Mesendoderm (in vitro differentiated cells): ENCODE data around the gene SALL3.
A peak's percentile ranks its signal among the peaks of the same experiment; 100 is the strongest.

Experiments
- DNase-seq: peaks from one replicate; pipeline ENCODE4 v3.0.0; 2013
- H2AK5ac ChIP-seq: 2 replicates; pipeline ENCODE4 v1.6.1; 2013; ENCODE audit warnings: low read length, inconsistent platforms
- H2BK120ac ChIP-seq: 2 replicates; pipeline ENCODE4 v1.6.1; 2013; ENCODE audit warnings: low read depth, mild to moderate bottlenecking, low read length, moderate library complexity, mixed read lengths
- H2BK15ac ChIP-seq: replicated peaks from 2 replicates; pipeline ENCODE4 v1.6.1; 2013; ENCODE audit warnings: low read depth, mild to moderate bottlenecking, moderate library complexity
- H2BK5ac ChIP-seq: 2 replicates; pipeline ENCODE4 v1.6.1; 2013; ENCODE audit warnings: low read length, inconsistent platforms
- H3K18ac ChIP-seq: 2 replicates; pipeline ENCODE4 v1.6.1; 2013; ENCODE audit warnings: mild to moderate bottlenecking, low read length, mixed read lengths
- H3K23ac ChIP-seq: one replicate; pipeline ENCODE4 v1.6.1; 2013; ENCODE audit warnings: low read length
- H3K27ac ChIP-seq: 2 replicates; pipeline ENCODE4 v1.5.1; 2013; ENCODE audit warnings: low read depth, mild to moderate bottlenecking, inconsistent platforms, low read length, moderate library complexity
- H3K27me3 ChIP-seq: 2 replicates; pipeline ENCODE4 v1.6.1; 2013; ENCODE audit warnings: low read length, control low read depth, mild to moderate bottlenecking, inconsistent platforms; ENCODE audit not compliant: insufficient read depth, poor library complexity
- H3K36me3 ChIP-seq: 2 replicates; pipeline ENCODE4 v1.6.1; 2013; ENCODE audit warnings: low read length, inconsistent platforms; ENCODE audit not compliant: control insufficient read depth, insufficient read depth
- H3K4ac ChIP-seq: one replicate; pipeline ENCODE4 v1.6.1; 2013; ENCODE audit warnings: low read depth, mild to moderate bottlenecking, low read length, moderate library complexity
- H3K4me1 ChIP-seq: 2 replicates; pipeline ENCODE4 v1.6.1; 2013; ENCODE audit warnings: low read depth, low read length, inconsistent platforms; ENCODE audit not compliant: control insufficient read depth
- H3K4me2 ChIP-seq: 2 replicates; pipeline ENCODE4 v1.6.1; 2013; ENCODE audit warnings: low read length
- H3K4me3 ChIP-seq: 2 replicates; pipeline ENCODE4 v1.5.1; 2013; ENCODE audit warnings: mild to moderate bottlenecking, low read length
- H3K56ac ChIP-seq: one replicate; pipeline ENCODE4 v1.6.1; 2013; ENCODE audit warnings: low read length
- H3K79me1 ChIP-seq: 2 replicates; pipeline ENCODE4 v1.6.1; 2013; ENCODE audit warnings: low read length, inconsistent platforms
- H3K79me2 ChIP-seq: 2 replicates; pipeline ENCODE4 v1.6.1; 2013; ENCODE audit warnings: mild to moderate bottlenecking, low read length; ENCODE audit not compliant: control insufficient read depth, insufficient read depth
- H3K9ac ChIP-seq: 2 replicates; pipeline ENCODE4 v1.6.1; 2013; ENCODE audit warnings: low read length, inconsistent platforms
- H4K5ac ChIP-seq: one replicate; pipeline ENCODE4 v1.6.1; 2013; ENCODE audit warnings: low read length
- H4K8ac ChIP-seq: one replicate; pipeline ENCODE4 v1.6.1; 2013; ENCODE audit warnings: low read depth, mild to moderate bottlenecking, control low read depth, low read length, moderate library complexity
- WGBS: extraction: QIAGEN DNeasy Blood & Tissue Kit; methylation state at CpG from one replicate; pipeline ENCODE4 v1.1.7; 2013; ENCODE audit warnings: low lambda C conversion rate, missing lambda C conversion rate; ENCODE audit not compliant: insufficient coverage; ENCODE audit errors: extremely low coverage; 5-methylcytosine and 5-hydroxymethylcytosine counted together

SALL3 gene

DNA sequence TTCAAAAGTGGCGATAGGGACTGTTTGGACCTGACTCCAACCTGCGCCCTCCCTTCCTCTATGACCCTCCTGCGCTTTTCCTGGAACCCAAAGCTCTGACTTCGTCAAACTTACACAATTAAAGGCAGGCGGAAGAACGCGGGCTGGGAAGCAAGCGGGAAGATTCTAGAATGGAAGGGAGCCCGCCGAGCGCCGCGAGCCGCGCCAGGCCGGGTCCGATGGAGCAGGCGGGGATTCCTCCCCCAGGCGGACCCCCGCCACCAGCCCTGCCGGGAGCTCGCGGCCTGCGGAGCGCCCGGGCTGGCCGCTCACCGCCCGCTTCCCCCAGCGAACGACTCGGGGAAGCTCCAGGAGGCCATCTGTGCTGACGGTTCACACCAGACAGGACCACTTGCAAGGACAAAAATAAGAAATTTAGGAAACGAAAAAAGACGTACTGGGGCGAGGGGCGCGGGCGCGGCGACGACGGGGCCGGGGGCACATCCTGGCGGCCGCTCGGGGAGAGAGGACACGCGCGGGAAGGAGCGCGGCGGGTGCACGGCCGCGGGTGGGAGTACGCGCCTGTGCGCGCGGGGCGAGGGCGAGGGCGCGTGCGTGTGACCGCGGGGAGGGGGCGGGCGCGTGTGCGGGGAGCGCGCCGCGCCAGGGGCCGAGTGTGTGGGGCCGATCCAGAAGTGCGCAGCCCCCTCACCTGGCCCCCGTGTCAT lies 1.1 kb upstream of the SALL3 start:
- H3K36me3 ChIP-seq, result no peaks in the 10 kb centered on the region
- peaks cover 20% of the 10 kb centered on the region for H3K79me2 ChIP-seq
- H3K4ac ChIP-seq, result no peak overlapping the region
- no peak overlapping the region for H3K27ac ChIP-seq
- H3K4me3 ChIP-seq, result peak overlapping the region; percentile 22
- H4K8ac ChIP-seq, result no peak overlapping the region
- H2BK15ac ChIP-seq, result no peak overlapping the region
- no peak overlapping the region for H2AK5ac ChIP-seq
- H2BK5ac ChIP-seq, result no peak overlapping the region
- H3K4me1 ChIP-seq, result peaks cover 4% of the 10 kb centered on the region
- H3K56ac ChIP-seq, result peak overlapping the region; percentile 81
- no peak overlapping the region for H2BK120ac ChIP-seq
- peak; percentile 74 for DNase-seq
- peaks cover 33% of the 10 kb centered on the region for H3K27me3 ChIP-seq
- H3K4me2 ChIP-seq, result peak overlapping the region; percentile 67
- peak overlapping the region; percentile 99 for H3K18ac ChIP-seq
- H3K79me1 ChIP-seq, result no peaks in the 10 kb centered on the region
- no CpG with 5 or more reads among the region's 80 CpGs for WGBS
- H4K5ac ChIP-seq, result no peak overlapping the region
- peak overlapping the region; percentile 54 for H3K9ac ChIP-seq
- H3K23ac ChIP-seq, result no peak overlapping the region

DNA sequence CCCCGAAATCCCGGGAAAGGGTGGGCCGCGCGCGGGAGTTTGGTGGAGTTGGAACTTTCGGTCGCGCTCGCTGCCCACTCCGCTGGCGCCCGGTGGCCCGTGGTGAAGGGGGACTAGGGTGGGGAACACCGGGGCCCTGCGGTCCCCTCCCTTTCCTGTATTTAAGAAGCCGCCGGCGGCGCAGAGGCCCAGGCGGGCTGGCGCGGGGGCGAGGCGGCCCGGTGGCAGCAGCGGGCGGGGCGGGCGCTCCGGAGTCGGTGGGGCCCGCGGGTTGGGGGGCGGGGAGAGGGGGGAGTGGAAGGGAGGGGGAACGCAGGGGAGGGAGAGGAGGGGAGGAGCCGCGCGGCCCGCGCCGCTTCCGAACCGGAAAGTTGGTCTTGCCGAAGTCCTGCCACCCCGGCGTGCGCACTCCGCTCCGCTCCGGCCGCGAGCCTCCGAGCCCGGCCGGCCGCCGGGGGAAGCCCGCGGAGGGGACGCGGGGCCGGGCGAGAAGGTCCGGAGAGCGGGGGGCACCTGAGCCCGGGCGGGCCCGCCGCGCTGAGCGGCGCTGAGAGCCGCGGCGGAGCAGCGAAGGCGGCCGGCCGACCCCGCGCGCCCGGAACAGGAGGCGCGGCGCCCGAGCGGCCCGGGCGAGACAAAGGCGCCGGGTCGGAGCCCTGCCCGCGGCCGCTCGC lies 425 bp upstream of the SALL3 start:
- H4K5ac ChIP-seq, result no peak overlapping the region
- H2BK120ac ChIP-seq, result no peak overlapping the region
- DNase-seq, result peak; percentile 66
- H2BK5ac ChIP-seq, result no peak overlapping the region
- H3K4me3 ChIP-seq, result peak overlapping the region; percentile 22
- peak overlapping the region; percentile 28 for H3K27ac ChIP-seq
- no peak overlapping the region for H2AK5ac ChIP-seq
- no peak overlapping the region for H3K23ac ChIP-seq
- H3K36me3 ChIP-seq, result no peaks in the 10 kb centered on the region
- peaks cover 24% of the 10 kb centered on the region for H3K79me2 ChIP-seq
- H3K56ac ChIP-seq, result peak overlapping the region; percentile 81
- H3K18ac ChIP-seq, result peak overlapping the region; percentile 99
- H3K27me3 ChIP-seq, result peaks cover 27% of the 10 kb centered on the region
- no peak overlapping the region for H4K8ac ChIP-seq
- WGBS, result no CpG with 5 or more reads among the region's 98 CpGs
- peak overlapping the region; percentile 93 for H2BK15ac ChIP-seq
- H3K79me1 ChIP-seq, result no peaks in the 10 kb centered on the region
- peak overlapping the region; percentile 92 for H3K4ac ChIP-seq
- peak overlapping the region; percentile 67 for H3K4me2 ChIP-seq
- H3K9ac ChIP-seq, result peak overlapping the region; percentile 64
- H3K4me1 ChIP-seq, result peaks cover 4% of the 10 kb centered on the region

DNA sequence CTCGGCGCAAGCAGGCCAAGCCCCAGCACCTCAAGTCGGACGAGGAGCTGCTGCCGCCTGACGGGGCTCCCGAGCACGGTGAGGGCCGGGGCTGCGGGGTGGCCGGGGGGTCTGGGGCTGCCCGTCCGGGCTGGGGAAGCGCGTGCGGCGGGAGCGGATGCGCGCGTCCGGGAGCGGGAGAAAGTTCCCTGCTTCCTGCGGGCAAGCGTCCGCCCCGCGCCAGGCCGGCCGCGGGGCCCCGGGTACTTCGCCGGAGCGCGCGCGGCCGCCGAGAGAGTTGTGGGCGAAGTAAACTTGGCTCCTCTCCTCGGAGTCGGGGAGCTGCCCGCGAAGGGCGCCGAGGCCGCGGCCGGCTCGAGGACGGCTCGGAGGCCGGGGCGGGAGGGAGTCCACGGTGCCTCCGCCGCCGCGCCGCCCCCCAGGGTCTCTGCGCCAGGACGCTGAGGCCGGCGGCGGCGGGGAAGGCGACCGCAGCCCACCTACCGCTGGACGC lies 707 bp downstream of the SALL3 start:
- Histone ChIP-seq H3K4me1 (peaks cover 4% of the 10 kb centered on the region), H3K4me3 (peak overlapping the region; percentile 60), H3K36me3 (no peaks in the 10 kb centered on the region), H2BK5ac (no peak overlapping the region), H3K27me3 (peaks cover 17% of the 10 kb centered on the region), H3K56ac (peak overlapping the region; percentile 89), H3K27ac (peak overlapping the region; percentile 66), H3K79me1 (no peaks in the 10 kb centered on the region), H3K79me2 (peaks cover 26% of the 10 kb centered on the region), H3K9ac (peak overlapping the region; percentile 75), H3K4ac (peak overlapping the region; percentile 58), H3K23ac (peak overlapping the region; percentile 66), H3K4me2 (peak overlapping the region; percentile 65), H3K18ac (peak overlapping the region; percentile 93), H2BK15ac (no peak overlapping the region), H4K8ac (no peak overlapping the region), H2BK120ac (peak overlapping the region; percentile 76), H4K5ac (no peak overlapping the region), H2AK5ac (no peak overlapping the region)
- peak; percentile 57 for DNase-seq
- no CpG with 5 or more reads among the region's 71 CpGs for WGBS

DNA sequence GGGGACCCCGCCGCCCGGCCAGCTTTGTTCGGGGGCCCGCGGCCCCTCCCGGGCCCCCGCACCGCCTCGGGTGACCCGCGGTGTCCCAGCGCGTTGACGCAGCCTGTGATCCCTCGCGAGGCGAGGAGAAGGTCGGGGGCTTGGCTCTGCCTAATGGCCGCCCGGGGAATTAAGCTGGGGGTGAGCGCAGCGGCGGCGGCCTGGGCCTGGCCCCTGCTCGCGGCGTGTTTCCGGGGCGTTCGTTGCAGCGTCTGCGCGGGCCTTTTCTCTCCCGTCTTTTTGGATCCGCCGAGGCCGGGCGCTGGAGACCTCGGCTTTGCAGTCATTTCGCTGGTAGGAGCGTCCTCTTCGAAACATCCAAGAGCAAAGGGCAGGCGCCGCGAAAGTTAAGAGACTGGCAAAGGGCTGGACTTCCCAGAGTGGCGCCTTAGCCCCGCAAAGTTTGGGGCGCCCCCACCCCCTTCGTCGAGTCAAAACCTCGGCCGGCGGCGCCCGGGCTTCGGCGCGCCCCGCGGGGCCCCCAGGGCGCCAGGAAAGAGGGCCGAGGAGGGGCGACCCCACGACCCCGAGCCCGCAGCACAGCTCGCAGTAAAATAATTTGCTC lies 1.3 kb downstream of the SALL3 start:
- Histone ChIP-seq H3K79me2 (peaks cover 32% of the 10 kb centered on the region), H3K4me1 (peaks cover 9% of the 10 kb centered on the region), H3K27me3 (peaks cover 11% of the 10 kb centered on the region), H3K4me3 (peak overlapping the region; percentile 60), H3K56ac (peak overlapping the region; percentile 89), H3K9ac (peak overlapping the region; percentile 75), H2AK5ac (no peak overlapping the region), H3K4ac (peak overlapping the region; percentile 58), H3K18ac (peak overlapping the region; percentile 93), H2BK120ac (peak overlapping the region; percentile 88), H2BK5ac (no peak overlapping the region), H2BK15ac (peak overlapping the region; percentile 41), H3K27ac (peak overlapping the region; percentile 64), H3K79me1 (no peaks in the 10 kb centered on the region), H3K36me3 (no peaks in the 10 kb centered on the region), H3K4me2 (peak overlapping the region; percentile 65), H4K8ac (no peak overlapping the region), H3K23ac (peak overlapping the region; percentile 66), H4K5ac (no peak overlapping the region)
- WGBS, result no CpG with 5 or more reads among the region's 68 CpGs
- DNase-seq, result peak; percentile 51

DNA sequence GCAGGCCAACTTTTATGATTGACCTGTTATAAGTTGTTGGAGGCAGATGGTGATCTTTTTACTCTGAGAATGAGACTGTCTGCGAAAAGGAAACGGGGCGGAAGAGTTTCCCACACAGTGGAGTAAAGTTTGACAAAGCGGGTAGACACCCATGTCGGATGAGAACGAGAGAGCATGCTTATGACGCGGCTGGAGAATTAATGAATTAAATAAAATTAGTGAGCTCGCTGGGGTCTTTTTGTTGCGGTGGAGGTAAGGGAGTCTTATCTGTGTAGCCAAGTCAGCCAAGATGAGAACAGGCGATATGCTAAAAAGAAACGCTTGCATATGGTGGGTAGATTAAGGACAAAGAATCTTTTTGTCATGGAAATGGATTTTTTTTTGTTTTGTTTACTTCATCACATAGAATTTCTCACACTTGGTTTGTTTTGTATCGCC lies 1.8 kb downstream of the SALL3 start:
- no peaks in the 10 kb centered on the region for H3K36me3 ChIP-seq
- H3K4me2 ChIP-seq, result peak overlapping the region; percentile 65
- peak overlapping the region; percentile 75 for H3K9ac ChIP-seq
- H3K27me3 ChIP-seq, result peaks cover 8% of the 10 kb centered on the region
- H3K27ac ChIP-seq, result no peak overlapping the region
- H3K4me1 ChIP-seq, result peaks cover 10% of the 10 kb centered on the region
- peak overlapping the region; percentile 60 for H3K4me3 ChIP-seq
- H2BK15ac ChIP-seq, result peak overlapping the region; percentile 41
- peaks cover 36% of the 10 kb centered on the region for H3K79me2 ChIP-seq
- peak; percentile 74 for DNase-seq
- H2BK5ac ChIP-seq, result no peak overlapping the region
- no peak overlapping the region for H3K4ac ChIP-seq
- no peak overlapping the region for H4K8ac ChIP-seq
- peak overlapping the region; percentile 93 for H3K18ac ChIP-seq
- no peaks in the 10 kb centered on the region for H3K79me1 ChIP-seq
- H2AK5ac ChIP-seq, result no peak overlapping the region
- no peak overlapping the region for H3K23ac ChIP-seq
- peak overlapping the region; percentile 88 for H2BK120ac ChIP-seq
- H3K56ac ChIP-seq, result peak overlapping the region; percentile 89
- no CpG with 5 or more reads among the region's 13 CpGs for WGBS
- H4K5ac ChIP-seq, result no peak overlapping the region
